Adrenal gland (tissue), 5 donors: ENCODE data around the gene KIF26A.

Source experiments
- CTCF ChIP-seq, 6 experiments: fragments of 450-650 bp in 4 of 6; fragments of 200-600 bp in 2 of 6; sonication (generic) in 1 of 6; IDR thresholded peaks; 1 replicate in 5 of 6; 2 replicates in 1 of 6; pipeline versions ENCODE4 v1.5.1 to v1.8.0; 2016 to 2021; ENCODE audit warnings: antibody characterized with exemption in 6 of 6, mild to moderate bottlenecking in 2 of 6, moderate library complexity in 1 of 6
- POLR2A ChIP-seq, 2 donors: fragments of 450-650 bp; IDR thresholded peaks; one replicate each; pipeline ENCODE4 v1.6.1; 2017; ENCODE audit warnings: antibody characterized with exemption in 2 of 2, mild to moderate bottlenecking in 2 of 2, moderate library complexity in 1 of 2
- donor health status: DM: no; HTN: no; CAD: no.

- TF ChIP-seq POLR2A (IDR thresholded peaks at IDR 0.05) (no peak), CTCF (IDR thresholded peaks at IDR 0.05) (no peak)
These were observed 38.0 kb upstream of the KIF26A start for GRCh38 chr14:104100171-104101085.
